Body of pancreas (tissue), 4 donors: ENCODE measurements around the gene GRID1. TPM values are rescaled to one million over a fixed set of nuclear protein-coding genes. Genes with fewer than 3 reads are reported as not detected.

Experiments used
- ATAC-seq: fragments of 150-250 bp; one replicate; pipeline ENCODE4 v1.9.1; 2016
- DNase-seq, 4 donors: peaks; one replicate each; pipeline ENCODE4 v3.0.0-alpha.2; 2019
- H3K27ac ChIP-seq, 4 donors: fragments of 200-600 bp; sonication (generic); 1 replicate in 3 of 4; 2 replicates in 1 of 4; pipeline versions ENCODE4 v1.5.1 to v1.6.1; 2016 to 2019; ENCODE audit warnings: mild to moderate bottlenecking in 1 of 4, mixed read lengths in 1 of 4, moderate library complexity in 1 of 4
- H3K27me3 ChIP-seq, 2 donors: fragments of 200-600 bp; sonication (generic); one replicate each; pipeline ENCODE4 v1.6.0; 2016; ENCODE audit warnings: mild to moderate bottlenecking in 1 of 2
- H3K36me3 ChIP-seq, 2 donors: fragments of 200-600 bp; sonication (generic); replicated peaks in 1 of 2; 2 replicates each; pipeline ENCODE4 v1.5.1; 2016; ENCODE audit warnings: low read depth in 2 of 2; ENCODE audit not compliant: insufficient read depth in 1 of 2
- H3K4me1 ChIP-seq: fragments of 200-600 bp; sonication (generic); one replicate; pipeline ENCODE4 v1.6.0; 2016
- H3K4me3 ChIP-seq, 2 donors: fragments of 200-600 bp; sonication (generic); 1 replicate in 1 of 2; 2 replicates in 1 of 2; pipeline ENCODE4 v1.5.1; 2016 to 2019
- H3K9me3 ChIP-seq, 3 donors: fragments of 200-600 bp; sonication (generic); 1 replicate in 2 of 3; 2 replicates in 1 of 3; pipeline ENCODE4 v1.5.1; 2016
- CTCF ChIP-seq, 7 experiments: fragments of 450-650 bp in 4 of 7; fragments of 200-600 bp in 3 of 7; sonication (generic) in 3 of 7; IDR thresholded peaks; one replicate each; pipeline ENCODE4 v1.5.1; 2016 to 2019; ENCODE audit warnings: antibody characterized with exemption in 7 of 7
- POLR2A ChIP-seq, 3 donors: fragments of 450-650 bp; IDR thresholded peaks; one replicate each; pipeline ENCODE4 v1.6.1; 2016; ENCODE audit warnings: antibody characterized with exemption in 3 of 3, mild to moderate bottlenecking in 2 of 3
- WGBS, 2 donors: methylation state at CpG; one replicate each; pipeline ENCODE4 v1.1.5; 2017; 5-methylcytosine and 5-hydroxymethylcytosine counted together
- intact Hi-C: fragments of 100-400 bp; cut with DNase I; formaldehyde crosslinking; loops from one replicate; pipeline ENCODE4 v1.15.1; 2023
- total RNA-seq, 2 donors: library from RNA; depleted of rRNA; stranded (reverse); fragments of >200 nt; gene quantifications; one replicate each; pipeline ENCODE4 v1.1.0, GENCODE V29; 2016

The GRID1 gene
- total RNA-seq, 2 donors from 2014 or later: 1.0 to 1.6 TPM

GRCh38 chr10:86282664-86283465 is 83.7 kb downstream of the GRID1 start:
- 86 to 100% methylated on average over 1 of the region's 1 CpG for WGBS, 2 donors
- H3K36me3 ChIP-seq: no peaks in the 10 kb centered on the region
- DNase-seq: no peak

GRCh38 chr10:86281396-86281795 is 85.2 kb downstream of the GRID1 start:
- Histone ChIP-seq H3K27ac (no peak overlapping the region), H3K4me3 (no peak overlapping the region), H3K9me3 (no peaks in the 10 kb centered on the region), H3K36me3 (no peaks in the 10 kb centered on the region), H3K4me1 (no peaks in the 10 kb centered on the region), H3K27me3 (no peaks in the 10 kb centered on the region)
- TF ChIP-seq POLR2A (IDR thresholded peaks at IDR 0.05) (no peak), CTCF (IDR thresholded peaks at IDR 0.05) (no peak)
- whole genome bisulfite sequencing, 2 donors: 88 to 93% methylated on average over 1 of the region's 1 CpG
- no peak for ATAC-seq
- DNase-seq: no peak
- intact Hi-C loops: no loop called here

More at GRCh38 chr10:86282664-86283465, 83.7 kb downstream of the GRID1 start:
- Histone ChIP-seq H3K4me1 (no peaks in the 10 kb centered on the region), H3K27me3 (no peaks in the 10 kb centered on the region), H3K4me3 (no peak overlapping the region), H3K27ac (no peak overlapping the region), H3K9me3 (no peaks in the 10 kb centered on the region)
- intact Hi-C loops: no loop called here
- ATAC-seq: no peak
- TF ChIP-seq CTCF (IDR thresholded peaks at IDR 0.05) (no peak), POLR2A (IDR thresholded peaks at IDR 0.05) (no peak)

GRCh38 chr10:86269332-86269731 is 97.3 kb downstream of the GRID1 start:
- Histone ChIP-seq H3K4me3 (no peak overlapping the region), H3K4me1 (no peaks in the 10 kb centered on the region), H3K27me3 (no peaks in the 10 kb centered on the region), H3K27ac (no peak overlapping the region), H3K9me3 (no peaks in the 10 kb centered on the region), H3K36me3 (no peaks in the 10 kb centered on the region)
- ATAC-seq (no peak), DNase-seq (peak in 1 of 4 donors; percentile 3)
- intact Hi-C loops: no loop called here
- TF ChIP-seq CTCF (IDR thresholded peaks at IDR 0.05): no peak
- no peak for TF ChIP-seq POLR2A (IDR thresholded peaks at IDR 0.05)
- 54 to 60% methylated on average over 2 of the region's 2 CpGs for WGBS, 2 donors

- 79 to 86% methylated on average over 8 to 12 of the region's 12 CpGs for WGBS, 2 donors
- no peak for TF ChIP-seq POLR2A (IDR thresholded peaks at IDR 0.05)
- TF ChIP-seq CTCF (IDR thresholded peaks at IDR 0.05): no peak
- Histone ChIP-seq H3K36me3 (no peaks in the 10 kb centered on the region), H3K27ac (no peak overlapping the region), H3K27me3 (no peaks in the 10 kb centered on the region), H3K4me3 (no peak overlapping the region), H3K4me1 (no peaks in the 10 kb centered on the region), H3K9me3 (no peaks in the 10 kb centered on the region)
- ATAC-seq: no peak
- peak in 1 of 4 donors; percentile 1 for DNase-seq
- intact Hi-C loops: no loop called here
Observed at GRCh38 chr10:86267286-86268195, 99.1 kb downstream of the GRID1 start.
